RWPE1 (cell line): ENCODE measurements around the gene FAHD2B.
"Not testable (repeated sequence)": the region's sequence is repeated elsewhere in the genome, so short reads cannot be mapped to it uniquely, and the experiment has no call there.

ENCODE experiments used
- CTCF ChIA-PET: fragments of 350-600 bp; sonication (Branson Sonifier 250); formaldehyde crosslinking; extraction: SDS; loops from one replicate; lab custom pipeline; 2021; lab: Yijun Ruan, JAX
- POLR2A ChIA-PET: fragments of 400-600 bp; formaldehyde crosslinking; extraction: SDS; loops from one replicate; lab custom pipeline; 2020; ENCODE audit warnings: antibody characterized with exemption; ENCODE audit not compliant: low non-redundant PET; lab: Yijun Ruan, JAX
- DNase-seq: peaks from one replicate; pipeline ENCODE4 v3.0.0; 2012; ENCODE audit warnings: low spot score
- H3K27ac ChIP-seq: fragments of 450-650 bp; 2 replicates; pipeline ENCODE4 v1.5.1; 2017

The FAHD2B gene

DNA sequence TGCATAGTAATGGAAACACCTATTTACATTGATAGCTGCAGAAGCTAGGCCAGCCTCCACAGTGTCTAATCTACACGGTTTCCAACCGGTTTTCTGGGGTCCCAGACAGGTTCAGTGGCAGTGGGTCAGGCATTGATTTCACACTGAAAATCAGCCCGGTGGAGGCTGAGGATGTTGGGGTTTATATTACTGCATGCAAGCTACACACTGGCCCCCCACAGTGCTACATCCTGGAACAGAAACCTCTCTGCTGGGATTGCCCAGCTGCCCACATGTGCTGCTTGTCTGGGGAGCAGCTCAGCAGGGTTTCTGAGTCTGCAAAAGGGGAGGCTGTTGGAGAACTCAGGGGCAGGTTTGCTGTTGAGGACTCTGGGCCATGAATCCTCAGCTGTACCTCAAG is 48.0 kb downstream of the FAHD2B start:
- DNase-seq, POLR2A ChIA-PET, H3K27ac ChIP-seq, CTCF ChIA-PET: not testable (repeated sequence)

DNA sequence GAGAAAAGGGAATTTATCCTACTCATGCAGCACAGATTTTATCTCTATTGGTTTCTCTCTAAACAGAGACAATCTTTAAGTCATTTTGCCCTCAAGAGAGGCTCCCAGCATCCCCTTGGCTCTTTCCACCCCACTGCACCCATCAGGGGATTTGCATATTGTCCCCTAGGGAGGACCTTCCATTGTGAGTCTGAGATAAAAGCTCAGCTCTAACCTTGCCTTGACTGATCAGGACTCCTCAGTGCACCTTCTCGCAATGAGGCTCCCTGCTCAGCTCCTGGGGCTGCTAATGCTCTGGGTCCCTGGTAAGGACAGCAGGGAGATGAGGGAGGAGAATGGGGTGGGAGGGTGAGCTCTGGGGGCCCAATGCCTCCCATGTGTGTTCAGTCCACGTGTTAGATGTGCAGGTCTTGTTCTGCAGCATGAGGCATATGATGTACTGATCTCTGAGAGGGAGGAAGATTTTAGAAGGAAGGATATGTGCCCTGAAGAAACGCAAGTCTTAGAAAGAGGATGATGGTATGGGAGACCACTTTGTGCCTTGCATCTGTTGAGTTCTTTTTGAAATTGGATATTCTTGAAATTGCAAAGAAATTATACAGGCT is 48.7 kb downstream of the FAHD2B start:
- H3K27ac ChIP-seq, DNase-seq, POLR2A ChIA-PET, CTCF ChIA-PET: not testable (repeated sequence)
